ENCODE results near the gene PPIF.

PPIF gene

GRCh38 chr10:79376751-79377556 is 29.7 kb downstream of the PPIF start (continued):
- TF ChIP-seq ZNF488 (tag by site-specific recombination; IDR thresholded peaks at IDR 0.05) (0 out of 2 replicates have a peak, but pooled peaks have one; percentile 5), SCRT1 (tag by site-specific recombination; IDR thresholded peaks at IDR 0.05; ENCODE audit: borderline replicate concordance) (no peak), ZSCAN5A (tag by site-specific recombination; IDR thresholded peaks at IDR 0.05) (no peak), GLIS1 (tag by site-specific recombination; IDR thresholded peaks at IDR 0.05) (no peak), ZNF837 (tag by site-specific recombination; IDR thresholded peaks at IDR 0.05) (no peak), ZNF558 (tag by site-specific recombination; IDR thresholded peaks at IDR 0.05) (no peak), ZNF548 (tag by site-specific recombination; IDR thresholded peaks at IDR 0.05) (no peak), ZNF561 (tag by site-specific recombination; IDR thresholded peaks at IDR 0.05; ENCODE audit: borderline replicate concordance) (no peak), ZSCAN30 (tag by site-specific recombination; IDR thresholded peaks at IDR 0.05) (no peak), ZNF423 (tag by site-specific recombination; IDR thresholded peaks at IDR 0.05) (no peak), ZNF398 (tag by site-specific recombination; IDR thresholded peaks at IDR 0.05) (no peak), ZNF138 (tag by site-specific recombination; IDR thresholded peaks at IDR 0.05; ENCODE audit: borderline replicate concordance) (no peak), ZNF596 (tag by site-specific recombination; IDR thresholded peaks at IDR 0.05) (no peak), REST (tag by site-specific recombination; IDR thresholded peaks at IDR 0.05) (no peak), ZNF670 (tag by site-specific recombination; IDR thresholded peaks at IDR 0.05; ENCODE audit: low read depth) (no peak), ZNF16 (tag by site-specific recombination; IDR thresholded peaks at IDR 0.05; ENCODE audit: low read depth) (no peak), ZNF155 (tag by site-specific recombination; IDR thresholded peaks at IDR 0.05) (no peak), ZFP3 (tag by site-specific recombination; IDR thresholded peaks at IDR 0.05; ENCODE audit: low read depth) (no peak), ZNF10 (tag by site-specific recombination; IDR thresholded peaks at IDR 0.05) (no peak), ZNF792 (tag by site-specific recombination; IDR thresholded peaks at IDR 0.05) (no peak), PRDM4 (tag by site-specific recombination; IDR thresholded peaks at IDR 0.05) (no peak), ZNF521 (tag by site-specific recombination; IDR thresholded peaks at IDR 0.05) (0 out of 2 replicates have a peak, but pooled peaks have one; percentile 4), ZNF223 (tag by site-specific recombination; IDR thresholded peaks at IDR 0.05) (no peak), KLF7 (tag by site-specific recombination; IDR thresholded peaks at IDR 0.05; ENCODE audit: borderline replicate concordance) (no peak), SCRT2 (tag by site-specific recombination; IDR thresholded peaks at IDR 0.05) (no peak), HOXD13 (CRISPR knock-in tag; IDR thresholded peaks at IDR 0.05; ENCODE audit: borderline replicate concordance) (no peak), ZNF114 (tag by site-specific recombination; IDR thresholded peaks at IDR 0.05) (no peak), GLI4 (tag by site-specific recombination; IDR thresholded peaks at IDR 0.05) (0 out of 2 replicates have a peak, but pooled peaks have one; percentile 10), ZNF658 (tag by site-specific recombination; IDR thresholded peaks at IDR 0.05) (no peak), ZNF514 (tag by site-specific recombination; IDR thresholded peaks at IDR 0.05) (no peak), ZNF677 (tag by site-specific recombination; IDR thresholded peaks at IDR 0.05) (no peak)
